Esophagus (tissue), 2 donors: ENCODE data around the gene HOXD10. TPM values are rescaled to one million over a fixed set of nuclear protein-coding genes. Genes with fewer than 3 reads are reported as not detected.
A peak's percentile ranks its signal among the peaks of the same experiment; 100 is the strongest.

Experiments
- H3K27ac ChIP-seq, 2 donors: one replicate each; pipeline ENCODE4 v1.5.1; 2013; ENCODE audit warnings: low read depth in 2 of 2, mild to moderate bottlenecking in 2 of 2, inconsistent platforms in 1 of 2, low read length in 1 of 2, moderate library complexity in 1 of 2
- H3K27me3 ChIP-seq, 2 donors: one replicate each; pipeline ENCODE4 v1.6.1; 2013; ENCODE audit warnings: low read length in 2 of 2, control low read depth in 1 of 2, mild to moderate bottlenecking in 1 of 2; ENCODE audit not compliant: insufficient read depth in 2 of 2, control insufficient read depth in 1 of 2
- H3K36me3 ChIP-seq, 2 donors: one replicate each; pipeline ENCODE4 v1.6.1; 2013; ENCODE audit warnings: low read length in 1 of 2; ENCODE audit not compliant: control insufficient read depth in 2 of 2, insufficient read depth in 2 of 2
- H3K4me1 ChIP-seq, 2 donors: one replicate each; pipeline ENCODE4 v1.6.1; 2013; ENCODE audit warnings: low read length in 1 of 2; ENCODE audit not compliant: control insufficient read depth in 2 of 2, insufficient read depth in 2 of 2
- H3K4me3 ChIP-seq, 2 donors: one replicate each; pipeline ENCODE4 v1.5.1; 2013; ENCODE audit warnings: low read length in 2 of 2, mild to moderate bottlenecking in 2 of 2, low read depth in 1 of 2, moderate library complexity in 1 of 2
- H3K9me3 ChIP-seq, 2 donors: one replicate each; pipeline ENCODE4 v1.6.1; 2013; ENCODE audit warnings: mild to moderate bottlenecking in 2 of 2, low read depth in 1 of 2, low read length in 1 of 2, moderate library complexity in 1 of 2; ENCODE audit not compliant: control insufficient read depth in 2 of 2, insufficient read depth in 1 of 2
- WGBS, 2 donors: extraction: QIAGEN DNeasy Blood & Tissue Kit; methylation state at CpG; one replicate each; pipeline ENCODE4 v1.1.7; 2013; 5-methylcytosine and 5-hydroxymethylcytosine counted together
- polyA plus RNA-seq, 2 donors: library from polyadenylated mRNA; stranded (reverse); fragments of 200-250 nt; gene quantifications; one replicate each; pipeline ENCODE4 v1.2.3, GENCODE V29; 2013
- donor health status: healthy with polysubstance abuse.
- donor health status: Bipolar disorder and iron deficiency.

HOXD10 gene
- polyA plus RNA-seq, 2 donors = 0.18 to 0.31 TPM

- H3K4me1 ChIP-seq = peaks cover 0 to 3% of the 10 kb centered on the region in 2 donors
- 32 to 53% methylated on average over 22 of the region's 22 CpGs for WGBS, 2 donors
- H3K9me3 ChIP-seq = peaks cover 2 to 12% of the 10 kb centered on the region in 2 donors
- no peak overlapping the region for H3K4me3 ChIP-seq
- no peak overlapping the region for H3K27ac ChIP-seq
- H3K27me3 ChIP-seq = peaks cover 4 to 49% of the 10 kb centered on the region in 2 donors
- no peaks in the 10 kb centered on the region for H3K36me3 ChIP-seq
Measured at GRCh38 chr2:176149481-176149938, 32.9 kb downstream of the HOXD10 start.

- 35 to 50% methylated on average over 24 of the region's 24 CpGs for WGBS, 2 donors
- Histone ChIP-seq H3K4me3 (no peak overlapping the region), H3K4me1 (peaks cover 0 to 3% of the 10 kb centered on the region in 2 donors), H3K9me3 (peaks cover 2 to 12% of the 10 kb centered on the region in 2 donors), H3K27me3 (peaks cover 4 to 48% of the 10 kb centered on the region in 2 donors), H3K27ac (no peak overlapping the region), H3K36me3 (no peaks in the 10 kb centered on the region)
Measured at GRCh38 chr2:176149939-176150583, 33.5 kb downstream of the HOXD10 start.

- H3K27ac ChIP-seq = no peak overlapping the region
- 37 to 53% methylated on average over 14 of the region's 14 CpGs for WGBS, 2 donors
- H3K4me3 ChIP-seq = no peak overlapping the region
- no peaks in the 10 kb centered on the region for H3K36me3 ChIP-seq
- peaks cover 4 to 44% of the 10 kb centered on the region in 2 donors for H3K27me3 ChIP-seq
- H3K4me1 ChIP-seq = peaks cover 0 to 3% of the 10 kb centered on the region in 2 donors
- H3K9me3 ChIP-seq = peaks cover 2 to 12% of the 10 kb centered on the region in 2 donors
Measured at GRCh38 chr2:176150584-176151441, 34.2 kb downstream of the HOXD10 start.

GRCh38 chr2:176151442-176152287 is 35.1 kb downstream of the HOXD10 start, which contains the start of gene HOXD4:
TSS of gene HOXD4 (plus strand) at chr2:176151550. CDS start at chr2:176151634, 84 bp downstream.
- WGBS, 2 donors = 14 to 18% methylated on average over 50 to 55 of the region's 55 CpGs
- Histone ChIP-seq H3K4me3 (peak within 1 kb of the TSS in 1 of 2 donors; percentile 7), H3K4me1 (peaks cover 0 to 3% of the 10 kb centered on the region in 2 donors), H3K27ac (no peak within 1 kb of the TSS), H3K9me3 (peaks cover 2 to 12% of the 10 kb centered on the region in 2 donors), H3K27me3 (peaks cover 4 to 44% of the 10 kb centered on the region in 2 donors), H3K36me3 (no peaks in the 10 kb centered on the region)

GRCh38 chr2:176152350-176153181 is 36.0 kb downstream of the HOXD10 start:
- Histone ChIP-seq H3K4me3 (no peak overlapping the region), H3K9me3 (peaks cover 2 to 10% of the 10 kb centered on the region in 2 donors), H3K4me1 (peaks cover 0 to 3% of the 10 kb centered on the region in 2 donors), H3K36me3 (no peaks in the 10 kb centered on the region), H3K27me3 (peaks cover 4 to 43% of the 10 kb centered on the region in 2 donors), H3K27ac (no peak overlapping the region)
- 16 to 24% methylated on average over 48 of the region's 48 CpGs for WGBS, 2 donors

- H3K4me1 ChIP-seq = peaks cover 0 to 5% of the 10 kb centered on the region in 2 donors
- peaks cover under 1 to 6% of the 10 kb centered on the region in 2 donors for H3K9me3 ChIP-seq
- peaks cover 4 to 55% of the 10 kb centered on the region in 2 donors for H3K27me3 ChIP-seq
- no peak overlapping the region for H3K27ac ChIP-seq
- no peak overlapping the region for H3K4me3 ChIP-seq
- H3K36me3 ChIP-seq = no peaks in the 10 kb centered on the region
- WGBS, 2 donors = 33 to 39% methylated on average over 11 of the region's 11 CpGs
Measured at GRCh38 chr2:176154576-176155252, 38.1 kb downstream of the HOXD10 start.

- no peaks in the 10 kb centered on the region for H3K36me3 ChIP-seq
- H3K4me3 ChIP-seq = no peak overlapping the region
- WGBS, 2 donors = 21 to 26% methylated on average over 6 of the region's 6 CpGs
- H3K27me3 ChIP-seq = peaks cover 4 to 63% of the 10 kb centered on the region in 2 donors
- no peak overlapping the region for H3K27ac ChIP-seq
- H3K4me1 ChIP-seq = peaks cover 3 to 10% of the 10 kb centered on the region in 2 donors
- H3K9me3 ChIP-seq = peaks cover 0 to 7% of the 10 kb centered on the region in 2 donors
Measured at GRCh38 chr2:176155356-176156044, 38.9 kb downstream of the HOXD10 start.

- Histone ChIP-seq H3K36me3 (no peaks in the 10 kb centered on the region), H3K27me3 (peaks cover 3 to 64% of the 10 kb centered on the region in 2 donors), H3K4me3 (no peak overlapping the region), H3K27ac (no peak overlapping the region), H3K4me1 (peaks cover 3 to 10% of the 10 kb centered on the region in 2 donors), H3K9me3 (peaks cover 0 to 6% of the 10 kb centered on the region in 2 donors)
- 25 to 40% methylated on average over 8 of the region's 8 CpGs for WGBS, 2 donors
Measured at GRCh38 chr2:176156301-176156806, 39.8 kb downstream of the HOXD10 start.
